Measurements from ENCODE around the gene ADIRF. TPM values are rescaled to one million over a fixed set of nuclear protein-coding genes. Genes with fewer than 3 reads are reported as not detected.
"Not testable (repeated sequence)": the region's sequence is repeated elsewhere in the genome, so short reads cannot be mapped to it uniquely, and the experiment has no call there.

Gene ADIRF
- total RNA-seq, 4 donors from 2014 or later = 79.1 to 131 (median 104) TPM

DNA sequence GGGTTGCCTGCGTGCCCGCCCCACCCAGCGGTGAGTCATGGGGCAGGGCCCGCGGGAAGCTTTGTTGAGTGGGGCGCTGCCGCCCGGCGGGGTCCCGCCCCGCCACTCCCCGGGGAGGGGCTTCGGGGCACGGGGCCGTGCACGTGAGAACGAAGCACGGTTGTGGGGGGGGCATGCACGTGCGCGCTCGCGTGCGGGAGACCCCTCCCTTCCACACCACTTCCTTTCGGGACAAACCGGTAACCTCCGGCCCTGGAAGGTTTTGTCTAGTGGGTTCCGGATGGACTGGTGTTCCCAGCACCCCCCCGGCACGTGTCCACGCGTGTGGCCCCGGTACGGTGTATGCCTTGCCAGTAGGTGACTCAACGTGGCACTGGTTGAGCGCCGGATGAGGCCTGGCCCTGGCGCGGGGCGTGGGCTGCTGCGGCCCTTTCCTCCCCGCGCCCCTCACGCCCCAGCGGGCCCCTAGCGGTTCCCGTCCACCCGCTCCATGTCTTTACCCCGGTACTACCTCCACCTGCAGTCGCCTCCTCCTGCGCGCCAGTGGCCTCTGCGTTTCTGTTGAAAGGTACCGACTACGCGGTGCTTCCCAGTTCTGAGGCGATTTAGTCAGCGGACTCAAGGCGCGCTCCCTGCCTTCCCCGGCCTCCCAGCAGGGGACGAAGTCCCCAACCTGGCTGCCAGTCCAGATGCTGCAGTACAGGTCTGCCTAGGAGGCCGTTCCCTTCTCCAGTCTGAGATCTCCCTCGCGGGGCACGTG lies 3.1 kb downstream of the ADIRF start:
- Histone ChIP-seq H3K27me3 (no peaks in the 10 kb centered on the region), H3K36me3 (no peaks in the 10 kb centered on the region), H3K9me3 (no peaks in the 10 kb centered on the region), H3K4me3 (peak overlapping the region; percentile 74), H3K27ac (peak overlapping the region; percentile 99), H3K4me1 (peaks cover 81% of the 10 kb centered on the region)
- peak; percentile 62 to 94 (median 92) for TF ChIP-seq POLR2AphosphoS5 (IDR thresholded peaks at IDR 0.05)
- peak; percentile 51 for TF ChIP-seq EP300 (IDR thresholded peaks at IDR 0.05)
- no peak for TF ChIP-seq POLR2A (IDR thresholded peaks at IDR 0.05)
- TF ChIP-seq CTCF (IDR thresholded peaks at IDR 0.05) = peak; percentile 8 to 18
- WGBS = 9% methylated on average over 49 of the region's 66 CpGs
- DNase-seq (ENCODE audit: low spot score in 2 of 2) = peak; percentile 95 to 97

GRCh38 chr10:86972613-86973380 lies 4.5 kb downstream of the ADIRF start:
- TF ChIP-seq EP300 (IDR thresholded peaks at IDR 0.05) (no peak), POLR2A (IDR thresholded peaks at IDR 0.05) (no peak), CTCF (IDR thresholded peaks at IDR 0.05) (no peak), POLR2AphosphoS5 (IDR thresholded peaks at IDR 0.05) (no peak)
- 68% methylated on average over 10 of the region's 11 CpGs for WGBS
- Histone ChIP-seq H3K4me1 (peaks cover 70% of the 10 kb centered on the region), H3K36me3 (no peaks in the 10 kb centered on the region), H3K27me3 (no peaks in the 10 kb centered on the region), H3K9me3 (no peaks in the 10 kb centered on the region), H3K4me3 (no peak overlapping the region), H3K27ac (peak overlapping the region; percentile 99)
- DNase-seq (ENCODE audit: low spot score in 2 of 2) = peak; percentile 77 to 78

DNA sequence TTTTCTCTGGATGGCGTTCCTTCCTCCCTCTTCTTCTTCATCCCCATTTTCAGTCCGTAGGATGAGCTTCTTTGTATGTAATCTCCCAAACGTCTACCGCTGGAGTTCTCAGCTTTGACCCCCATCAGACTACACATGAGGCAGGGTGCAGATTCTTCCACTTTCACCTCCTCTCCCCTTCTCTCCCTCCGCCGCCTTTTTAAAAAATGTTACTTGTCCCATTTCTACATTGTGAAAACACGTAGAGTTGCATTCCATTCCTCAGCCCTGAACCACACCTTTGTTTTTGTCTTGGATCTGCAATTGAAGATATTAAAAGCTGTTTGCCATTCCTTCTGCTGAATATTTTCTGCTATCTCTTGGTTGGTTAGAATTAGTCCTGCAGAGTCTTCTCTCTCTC lies 6.2 kb downstream of the ADIRF start:
- peaks cover 70% of the 10 kb centered on the region for H3K4me1 ChIP-seq

GRCh38 chr10:86976362-86977056 lies 8.2 kb downstream of the ADIRF start:
- DNase-seq (ENCODE audit: low spot score in 2 of 2) = no peak
- no peak overlapping the region for H3K4me3 ChIP-seq
- no peaks in the 10 kb centered on the region for H3K36me3 ChIP-seq
- 97% methylated on average over 5 of the region's 5 CpGs for WGBS
- no peak for TF ChIP-seq POLR2AphosphoS5 (IDR thresholded peaks at IDR 0.05)
- TF ChIP-seq POLR2A (IDR thresholded peaks at IDR 0.05) = no peak
- no peak for TF ChIP-seq EP300 (IDR thresholded peaks at IDR 0.05)
- TF ChIP-seq CTCF (IDR thresholded peaks at IDR 0.05) = no peak
- no peaks in the 10 kb centered on the region for H3K9me3 ChIP-seq
- peaks cover 72% of the 10 kb centered on the region for H3K4me1 ChIP-seq
- H3K27ac ChIP-seq = no peak overlapping the region
- no peaks in the 10 kb centered on the region for H3K27me3 ChIP-seq

More for the DNA sequence above, 6.2 kb downstream of the ADIRF start:
- no peaks in the 10 kb centered on the region for H3K9me3 ChIP-seq
- DNase-seq (ENCODE audit: low spot score in 2 of 2) = no peak
- H3K27ac ChIP-seq = peak overlapping the region; percentile 99
- no peaks in the 10 kb centered on the region for H3K27me3 ChIP-seq
- H3K36me3 ChIP-seq = no peaks in the 10 kb centered on the region
- no peak for TF ChIP-seq CTCF (IDR thresholded peaks at IDR 0.05)
- TF ChIP-seq POLR2A (IDR thresholded peaks at IDR 0.05) = no peak
- no peak for TF ChIP-seq POLR2AphosphoS5 (IDR thresholded peaks at IDR 0.05)
- TF ChIP-seq EP300 (IDR thresholded peaks at IDR 0.05) = no peak
- peak overlapping the region; percentile 26 for H3K4me3 ChIP-seq
- 49% methylated on average over 7 of the region's 7 CpGs for WGBS

DNA sequence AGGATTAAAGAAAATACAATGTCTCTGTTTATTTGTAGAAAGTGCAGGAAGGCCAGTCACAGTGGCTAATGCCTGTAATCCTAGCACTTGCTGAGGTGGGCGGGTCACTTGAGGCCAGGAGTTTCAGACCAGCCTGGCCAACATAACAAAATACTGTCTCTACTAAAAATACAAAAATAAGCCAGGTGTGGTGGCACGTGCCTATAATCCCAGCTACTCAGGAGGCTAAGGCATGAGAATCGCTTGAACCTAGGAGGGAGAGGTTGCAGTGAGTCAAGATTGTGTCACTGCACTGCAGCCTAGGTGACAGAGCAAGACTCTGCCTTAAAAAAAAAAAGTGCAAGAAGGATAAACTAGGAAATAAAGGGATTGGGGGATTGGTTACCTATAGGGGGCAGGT lies 10.2 kb downstream of the ADIRF start:
- not testable (repeated sequence) for H3K9me3 ChIP-seq; H3K4me3 ChIP-seq; H3K27me3 ChIP-seq; H3K36me3 ChIP-seq; DNase-seq (ENCODE audit: low spot score in 2 of 2)
- 78% methylated on average over 3 of the region's 3 CpGs for WGBS
- Histone ChIP-seq H3K27ac (peak overlapping the region; percentile 84), H3K4me1 (peaks cover 52% of the 10 kb centered on the region)
